NCI-H1092 (cell line): ENCODE measurements around the gene ASIC3.

Experiments
- DNase-seq: peaks from one replicate; lab custom pipeline; 2025; lab: John Stamatoyannopoulos, UW

Gene ASIC3

GRCh38 chr7:151056666-151057505 lies 8.6 kb downstream of the ASIC3 start:
- no peak for DNase-seq

- no peak for DNase-seq
Measured at GRCh38 chr7:151057506-151057988, 9.2 kb downstream of the ASIC3 start, which contains the start of gene CDK5. Gene CDK5, minus strand, starts transcription at chr7:151057897. Its CDS starts 49 bp downstream, at chr7:151057848.

GRCh38 chr7:151057989-151058780 lies 9.9 kb downstream of the ASIC3 start:
- peak; percentile 100 for DNase-seq

GRCh38 chr7:151058781-151059366 lies 10.5 kb downstream of the ASIC3 start:
- DNase-seq, result no peak

DNA sequence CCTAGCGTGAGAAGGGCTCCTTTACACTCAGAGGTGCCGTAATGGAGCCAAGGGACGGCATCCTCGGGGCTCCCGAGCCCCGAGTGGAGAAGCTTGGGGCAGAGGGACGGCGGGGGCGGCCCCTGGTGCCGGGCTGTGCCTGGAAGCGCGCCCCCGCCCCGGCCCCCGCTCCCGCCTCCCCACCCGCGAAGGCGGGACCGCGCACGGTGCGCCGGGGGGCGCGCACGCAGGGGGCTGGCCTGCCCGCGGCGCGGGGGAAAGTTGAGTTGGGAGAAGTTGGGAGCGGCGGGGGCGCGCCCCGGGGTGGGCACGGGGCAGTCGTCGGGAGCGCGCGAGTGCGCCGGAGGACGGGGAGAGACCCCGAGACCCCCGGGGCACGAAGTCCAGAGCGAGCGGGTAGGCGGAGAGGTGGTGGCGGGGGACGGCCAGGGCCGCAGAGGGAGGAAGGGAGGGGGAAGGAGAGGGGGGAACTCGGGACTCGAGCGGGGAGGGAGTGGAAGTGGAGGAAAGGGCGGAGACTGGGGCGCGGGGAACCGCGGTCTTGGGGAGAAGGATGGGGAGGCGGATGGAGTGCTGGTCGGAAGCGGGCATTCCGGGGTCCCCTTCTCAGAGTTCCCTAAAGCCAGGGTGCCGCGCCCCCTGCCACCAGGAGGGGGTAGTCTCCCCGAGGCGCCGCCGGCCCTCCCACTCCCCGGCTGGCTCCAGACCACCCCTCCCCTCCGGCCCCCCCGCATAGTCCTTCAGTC lies 11.2 kb downstream of the ASIC3 start, which contains the start of gene SLC4A2:
SLC4A2 (plus strand) TSS at position 223 of the 746 bp plus-strand sequence. CDS start 2,399 bp downstream, outside the sequence.
- peak; percentile 61 for DNase-seq

GRCh38 chr7:151060113-151060415 lies 11.7 kb downstream of the ASIC3 start:
- no peak for DNase-seq

DNA sequence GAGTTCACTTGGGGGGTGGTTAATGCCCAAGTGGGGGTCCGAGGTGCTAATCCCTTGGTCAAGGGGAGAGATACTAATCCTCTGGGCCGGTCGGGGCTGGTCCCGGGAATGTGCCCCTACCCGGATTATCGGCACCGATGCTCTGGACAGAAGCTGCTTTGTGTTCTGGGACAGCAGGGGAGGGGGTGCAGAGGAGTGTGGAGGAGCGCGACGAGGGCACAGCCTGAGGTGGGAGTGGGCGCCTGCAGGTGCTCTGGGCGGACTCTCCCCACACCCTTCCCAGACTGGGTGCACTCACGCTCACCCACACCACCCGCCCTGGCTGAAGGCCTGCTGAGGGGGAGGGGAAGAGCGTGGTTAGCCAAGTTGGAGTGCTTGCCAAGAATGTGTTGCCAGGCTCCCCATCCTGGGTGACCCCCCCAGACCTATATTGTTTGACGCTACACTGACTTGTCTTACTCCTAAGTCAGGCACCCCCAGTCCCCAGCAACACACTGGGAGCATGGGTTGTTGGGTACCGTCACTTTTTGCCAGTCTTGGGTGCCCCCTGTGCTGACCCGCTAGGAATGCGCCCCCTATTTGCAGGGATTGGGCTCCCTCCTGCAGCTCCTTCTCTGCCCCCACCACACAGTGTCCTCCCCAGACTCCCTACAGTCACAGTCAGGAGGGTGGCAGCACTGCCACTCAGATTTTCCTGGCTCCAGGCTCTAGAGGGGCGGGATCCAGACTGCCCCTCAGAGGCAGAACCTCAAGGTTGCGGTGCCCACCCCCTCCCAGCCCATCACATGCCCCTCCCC lies 12.3 kb downstream of the ASIC3 start:
- no peak for DNase-seq

DNA sequence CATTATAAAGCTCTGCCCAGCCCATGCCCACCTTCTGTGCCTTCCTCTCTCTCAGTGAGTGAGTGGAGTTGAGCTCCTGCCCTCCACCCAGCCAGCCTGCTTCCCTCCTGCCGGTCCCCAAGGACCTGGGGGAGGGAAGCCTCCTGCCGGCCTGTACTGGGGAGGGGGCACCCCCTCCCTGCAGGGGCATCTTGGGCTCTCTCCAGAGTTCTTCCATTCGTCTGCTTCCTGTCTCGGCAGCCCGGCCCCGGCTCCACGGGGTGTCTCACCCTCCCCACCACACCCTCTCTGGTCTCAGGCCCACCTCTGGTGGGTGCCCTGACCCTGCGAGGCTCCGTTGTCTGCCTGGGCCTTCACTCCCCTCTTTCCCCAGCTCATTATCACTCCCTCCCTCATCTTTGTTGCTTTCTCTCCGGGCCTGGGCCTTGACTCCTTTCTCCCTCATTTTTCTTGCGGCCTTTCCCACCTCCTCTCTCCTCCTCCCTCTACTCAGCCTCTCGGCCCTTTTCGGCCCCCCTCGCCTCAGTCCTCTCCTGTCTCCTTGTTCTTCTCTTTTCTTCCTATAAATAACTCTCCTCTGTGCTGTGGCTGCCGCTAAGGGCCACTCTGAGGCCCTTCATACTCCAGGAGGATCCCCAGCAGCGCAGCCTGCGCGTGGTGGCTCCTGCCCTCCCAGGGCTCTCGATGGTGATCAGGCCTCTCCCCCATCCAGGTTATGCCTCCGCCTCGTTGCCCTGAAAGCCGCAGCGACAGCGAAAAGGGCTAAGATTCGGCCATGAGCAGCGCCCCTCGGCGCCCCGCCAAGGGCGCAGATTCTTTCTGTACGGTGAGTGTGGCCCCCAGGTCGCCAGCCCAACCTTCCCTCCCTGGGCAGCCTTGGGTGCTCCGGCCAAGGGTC lies 13.1 kb downstream of the ASIC3 start:
- no peak for DNase-seq

GRCh38 chr7:151062111-151062398 lies 13.7 kb downstream of the ASIC3 start:
- no peak for DNase-seq

- no peak for DNase-seq
Measured at GRCh38 chr7:151062399-151063211, 14.3 kb downstream of the ASIC3 start.

DNA sequence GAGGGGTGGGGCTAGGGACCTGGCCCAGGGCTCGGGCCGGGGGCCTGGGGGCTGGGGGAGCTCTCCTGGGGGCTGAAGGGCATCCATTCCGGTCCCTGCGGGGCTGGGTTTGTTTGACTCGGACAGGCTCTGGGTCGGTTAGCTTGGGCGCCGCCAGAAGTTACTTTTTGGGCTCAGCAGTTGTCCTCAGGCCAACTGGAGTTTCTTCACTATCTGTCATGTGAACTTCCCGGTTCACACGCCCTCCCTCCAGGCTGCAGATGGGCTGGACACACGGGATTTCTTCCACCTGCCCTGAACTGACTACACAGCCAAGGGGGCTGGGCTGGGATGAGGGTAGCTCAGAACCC lies 14.9 kb downstream of the ASIC3 start:
- DNase-seq, result no peak

DNA sequence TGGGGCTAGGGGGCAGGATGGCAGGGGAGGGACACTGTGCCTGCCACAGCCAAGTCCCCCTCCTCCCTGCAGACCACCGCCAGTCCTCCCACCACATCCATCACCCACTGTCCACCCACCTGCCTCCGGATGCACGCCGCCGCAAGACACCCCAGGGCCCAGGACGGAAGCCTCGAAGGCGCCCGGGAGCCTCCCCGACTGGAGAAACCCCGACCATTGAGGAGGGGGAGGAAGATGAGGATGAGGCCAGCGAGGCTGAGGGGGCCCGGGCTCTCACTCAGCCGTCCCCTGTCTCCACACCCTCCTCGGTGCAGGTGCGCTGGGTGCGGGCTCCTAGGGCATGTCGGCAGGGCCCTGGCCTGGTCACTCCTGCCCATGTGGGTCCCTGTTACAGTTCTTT lies 16.1 kb downstream of the ASIC3 start:
- no peak for DNase-seq

- no peak for DNase-seq
Measured at GRCh38 chr7:151064993-151065392, 16.7 kb downstream of the ASIC3 start.

- DNase-seq, result no peak
Measured at GRCh38 chr7:151065516-151065915, 17.2 kb downstream of the ASIC3 start.

GRCh38 chr7:151066273-151066974 lies 18.1 kb downstream of the ASIC3 start:
- no peak for DNase-seq

DNA sequence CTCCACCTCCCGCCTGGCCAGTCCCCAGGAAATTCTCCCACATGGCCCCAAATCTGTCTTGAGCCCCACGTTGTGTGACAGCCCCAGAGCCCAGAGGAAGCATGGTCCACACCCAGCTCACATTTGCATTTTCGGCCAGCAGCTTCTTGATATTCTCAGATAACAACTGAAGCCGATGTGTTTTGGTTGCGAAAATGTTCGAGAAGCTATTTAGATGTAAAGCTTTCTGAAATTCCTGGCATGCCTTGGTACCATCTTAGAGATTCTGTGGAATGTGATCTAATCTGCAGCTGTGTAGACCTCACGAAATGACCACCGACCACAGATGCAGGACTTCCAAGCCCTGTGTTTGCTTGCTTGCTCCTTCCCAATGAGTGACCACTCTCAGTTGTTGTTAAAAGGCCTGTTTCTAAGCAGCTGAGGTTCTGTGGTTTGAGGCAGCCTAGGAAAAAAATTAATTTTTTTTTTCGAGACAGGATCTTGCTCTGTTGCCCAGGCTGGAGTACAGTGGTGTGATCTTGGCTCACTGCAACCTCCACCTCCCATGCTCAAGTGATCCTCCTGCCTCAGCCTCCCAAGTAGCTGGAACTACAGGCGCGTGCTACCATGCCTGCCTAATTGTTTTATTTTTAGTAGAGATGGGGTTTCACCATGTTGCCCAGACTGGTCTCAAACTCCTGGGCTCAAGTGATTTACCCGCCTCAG lies 19.9 kb downstream of the ASIC3 start:
- DNase-seq, result no peak

- DNase-seq, result no peak
Measured at GRCh38 chr7:151069841-151070573, 21.7 kb downstream of the ASIC3 start.
